Fibroblast of skin of right quadriceps (primary cell): Measurements from ENCODE around the gene RAPGEF4.
"Not testable (repeated sequence)": the region's sequence is repeated elsewhere in the genome, so short reads cannot be mapped to it uniquely, and the experiment has no call there.

ENCODE experiments used
- DNase-seq: peaks from one replicate; pipeline ENCODE4 v3.0.0-alpha.2; 2013

The RAPGEF4 gene

GRCh38 chr2:172730411-172730810 is 5.2 kb upstream of the RAPGEF4 start:
- no peak for DNase-seq

- DNase-seq = no peak
Measured at GRCh38 chr2:172734711-172735581, 699 bp upstream of the RAPGEF4 start.

GRCh38 chr2:172736424-172737174 is 954 bp downstream of the RAPGEF4 start:
- DNase-seq = no peak

GRCh38 chr2:172739661-172740266 is 4.1 kb downstream of the RAPGEF4 start:
- no peak for DNase-seq

GRCh38 chr2:172740856-172741255 is 5.2 kb downstream of the RAPGEF4 start:
- DNase-seq = no peak

GRCh38 chr2:172742931-172743540 is 7.4 kb downstream of the RAPGEF4 start:
- DNase-seq = no peak

- DNase-seq = no peak
Measured at GRCh38 chr2:172743898-172744297, 8.3 kb downstream of the RAPGEF4 start.

- no peak for DNase-seq
Measured at GRCh38 chr2:172745636-172746035, 10.0 kb downstream of the RAPGEF4 start.

GRCh38 chr2:172748543-172748942 is 12.9 kb downstream of the RAPGEF4 start:
- DNase-seq = not testable (repeated sequence)

GRCh38 chr2:172749388-172749787 is 13.7 kb downstream of the RAPGEF4 start:
- DNase-seq = no peak

GRCh38 chr2:172751564-172751963 is 15.9 kb downstream of the RAPGEF4 start:
- no peak for DNase-seq

- DNase-seq = no peak
Measured at GRCh38 chr2:172753610-172754009, 18.0 kb downstream of the RAPGEF4 start.

- DNase-seq = no peak
Measured at GRCh38 chr2:172759441-172759840, 23.8 kb downstream of the RAPGEF4 start.

GRCh38 chr2:172761306-172761705 is 25.7 kb downstream of the RAPGEF4 start:
- no peak for DNase-seq

GRCh38 chr2:172762574-172762973 is 26.9 kb downstream of the RAPGEF4 start:
- DNase-seq = no peak

- DNase-seq = no peak
Measured at GRCh38 chr2:172763079-172763478, 27.4 kb downstream of the RAPGEF4 start.

- no peak for DNase-seq
Measured at GRCh38 chr2:172765662-172766061, 30.0 kb downstream of the RAPGEF4 start.

- no peak for DNase-seq
Measured at GRCh38 chr2:172768401-172768800, 32.8 kb downstream of the RAPGEF4 start.

- no peak for DNase-seq
Measured at GRCh38 chr2:172769879-172770278, 34.2 kb downstream of the RAPGEF4 start.

GRCh38 chr2:172770887-172771286 is 35.2 kb downstream of the RAPGEF4 start:
- DNase-seq = no peak

GRCh38 chr2:172772633-172773032 is 37.0 kb downstream of the RAPGEF4 start:
- DNase-seq = no peak

GRCh38 chr2:172774302-172774701 is 38.7 kb downstream of the RAPGEF4 start:
- no peak for DNase-seq

- DNase-seq = no peak
Measured at GRCh38 chr2:172775319-172775718, 39.7 kb downstream of the RAPGEF4 start.
